Measurements from ENCODE around the gene MRPL3.
"Not testable (repeated sequence)": the region's sequence is repeated elsewhere in the genome, so short reads cannot be mapped to it uniquely, and the experiment has no call there.

The MRPL3 gene

GRCh38 chr3:131491775-131492174 is 11.0 kb downstream of the MRPL3 start:
- ATAC-seq (ENCODE audit: low read depth): no peak
- Histone ChIP-seq H3K27me3 (ENCODE audit: insufficient read depth, poor library complexity, severe bottlenecking) (no peaks in the 10 kb centered on the region), H3K4me1 (ENCODE audit: insufficient read depth, poor library complexity, severe bottlenecking) (no peaks in the 10 kb centered on the region), H3K9me3 (ENCODE audit: severe bottlenecking) (no peaks in the 10 kb centered on the region), H3K27ac (ENCODE audit: poor library complexity, severe bottlenecking) (no peak overlapping the region), H3K4me3 (ENCODE audit: severe bottlenecking) (no peak overlapping the region), H3K36me3 (ENCODE audit: low read depth) (peaks cover 95% of the 10 kb centered on the region)
- no peak for DNase-seq (ENCODE audit: low spot score)
- no peak for TF ChIP-seq CTCF (IDR thresholded peaks at IDR 0.05; ENCODE audit: poor library complexity, severe bottlenecking)

DNA sequence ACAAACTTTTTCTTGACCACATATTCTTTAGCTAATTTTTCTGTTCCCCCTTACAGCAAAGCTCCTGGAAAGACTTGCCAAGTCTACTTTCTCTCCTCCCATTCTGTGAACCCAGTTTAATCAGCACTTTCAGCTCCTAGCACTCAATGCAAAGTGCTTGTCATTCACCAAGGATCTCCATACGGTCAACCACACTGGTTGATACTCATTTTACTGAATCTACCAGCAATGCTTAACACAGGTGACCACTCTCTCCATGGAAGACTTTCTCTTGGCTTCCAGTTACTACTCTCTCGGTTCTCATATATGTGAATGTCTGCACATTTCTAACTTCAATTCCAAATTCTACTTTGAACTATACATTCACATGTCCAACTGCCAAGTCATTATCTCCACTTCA is 11.7 kb downstream of the MRPL3 start:
- Histone ChIP-seq H3K9me3 (ENCODE audit: severe bottlenecking) (no peaks in the 10 kb centered on the region), H3K4me1 (ENCODE audit: insufficient read depth, poor library complexity, severe bottlenecking) (no peaks in the 10 kb centered on the region), H3K4me3 (ENCODE audit: severe bottlenecking) (no peak overlapping the region), H3K27me3 (ENCODE audit: insufficient read depth, poor library complexity, severe bottlenecking) (no peaks in the 10 kb centered on the region), H3K27ac (ENCODE audit: poor library complexity, severe bottlenecking) (no peak overlapping the region), H3K36me3 (ENCODE audit: low read depth) (peaks cover 92% of the 10 kb centered on the region)
- DNase-seq (ENCODE audit: low spot score) (no peak), ATAC-seq (ENCODE audit: low read depth) (no peak)
- TF ChIP-seq CTCF (IDR thresholded peaks at IDR 0.05; ENCODE audit: poor library complexity, severe bottlenecking): no peak

- H3K4me3 ChIP-seq (ENCODE audit: severe bottlenecking); H3K27ac ChIP-seq (ENCODE audit: poor library complexity, severe bottlenecking); ATAC-seq (ENCODE audit: low read depth); H3K4me1 ChIP-seq (ENCODE audit: insufficient read depth, poor library complexity, severe bottlenecking); H3K9me3 ChIP-seq (ENCODE audit: severe bottlenecking); H3K27me3 ChIP-seq (ENCODE audit: insufficient read depth, poor library complexity, severe bottlenecking); DNase-seq (ENCODE audit: low spot score): not testable (repeated sequence)
- H3K36me3 ChIP-seq (ENCODE audit: low read depth): peaks cover 88% of the 10 kb centered on the region
Measured at GRCh38 chr3:131486545-131486944, 16.2 kb downstream of the MRPL3 start.

DNA sequence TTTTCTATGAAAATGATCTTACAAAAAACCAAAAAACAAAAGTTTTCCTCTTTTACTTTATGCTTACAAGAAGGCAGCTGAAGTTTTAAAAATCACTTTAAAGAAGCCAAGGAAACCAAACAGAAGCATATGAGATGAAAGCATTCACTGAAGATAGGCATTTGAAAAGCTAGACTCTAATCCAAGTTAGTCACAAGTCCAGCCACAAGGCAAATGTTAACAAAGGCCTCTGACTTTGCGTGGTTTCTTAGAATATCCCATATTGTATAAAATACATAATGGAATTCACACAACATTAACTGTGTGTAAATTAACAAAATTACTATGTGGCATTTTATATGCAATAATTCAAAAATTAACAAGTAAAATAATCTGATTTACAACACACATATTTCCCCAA is 17.7 kb downstream of the MRPL3 start:
- DNase-seq (ENCODE audit: low spot score) (no peak), ATAC-seq (ENCODE audit: low read depth) (no peak)
- H3K4me3 ChIP-seq (ENCODE audit: severe bottlenecking): no peak overlapping the region
- peaks cover 92% of the 10 kb centered on the region for H3K36me3 ChIP-seq (ENCODE audit: low read depth)
- H3K4me1 ChIP-seq (ENCODE audit: insufficient read depth, poor library complexity, severe bottlenecking): no peaks in the 10 kb centered on the region
- TF ChIP-seq CTCF (IDR thresholded peaks at IDR 0.05; ENCODE audit: poor library complexity, severe bottlenecking): no peak
- H3K27ac ChIP-seq (ENCODE audit: poor library complexity, severe bottlenecking): no peak overlapping the region
- H3K9me3 ChIP-seq (ENCODE audit: severe bottlenecking): no peaks in the 10 kb centered on the region
- H3K27me3 ChIP-seq (ENCODE audit: insufficient read depth, poor library complexity, severe bottlenecking): no peaks in the 10 kb centered on the region

- DNase-seq (ENCODE audit: low spot score): no peak
- H3K4me3 ChIP-seq (ENCODE audit: severe bottlenecking): no peak overlapping the region
- no peak overlapping the region for H3K27ac ChIP-seq (ENCODE audit: poor library complexity, severe bottlenecking)
- H3K9me3 ChIP-seq (ENCODE audit: severe bottlenecking): no peaks in the 10 kb centered on the region
- peaks cover 90% of the 10 kb centered on the region for H3K36me3 ChIP-seq (ENCODE audit: low read depth)
- no peaks in the 10 kb centered on the region for H3K27me3 ChIP-seq (ENCODE audit: insufficient read depth, poor library complexity, severe bottlenecking)
- no peak for TF ChIP-seq CTCF (IDR thresholded peaks at IDR 0.05; ENCODE audit: poor library complexity, severe bottlenecking)
- no peaks in the 10 kb centered on the region for H3K4me1 ChIP-seq (ENCODE audit: insufficient read depth, poor library complexity, severe bottlenecking)
- no peak for ATAC-seq (ENCODE audit: low read depth)
Measured at GRCh38 chr3:131484496-131485111, 18.2 kb downstream of the MRPL3 start.
